Osteoblast (primary cell): Measurements from ENCODE around the gene PAK5. TPM values are rescaled to one million over a fixed set of nuclear protein-coding genes. Genes with fewer than 3 reads are reported as not detected.

Source experiments
- DNase-seq: peaks from one replicate; pipeline ENCODE4 v3.0.0; 2011; ENCODE audit warnings: low spot score, mixed read lengths; ENCODE audit not compliant: insufficient read length; ENCODE audit errors: missing footprints
- H2AFZ ChIP-seq: 2 replicates; pipeline ENCODE4 v1.6.0; 2011; ENCODE audit warnings: mild to moderate bottlenecking, low read length
- H3K27ac ChIP-seq: 2 replicates; pipeline ENCODE4 v1.5.1; 2011; ENCODE audit warnings: mild to moderate bottlenecking, low read depth, low read length, moderate library complexity
- H3K27me3 ChIP-seq: 2 replicates; pipeline ENCODE4 v1.6.0; 2012; ENCODE audit warnings: mild to moderate bottlenecking, control low read depth, inconsistent platforms, low read length, moderate library complexity; ENCODE audit not compliant: insufficient read depth
- H3K36me3 ChIP-seq: 2 replicates; pipeline ENCODE4 v1.5.1; 2011; ENCODE audit warnings: mild to moderate bottlenecking, low read length, control low read depth, moderate library complexity; ENCODE audit not compliant: insufficient read depth
- H3K4me1 ChIP-seq: 2 replicates; pipeline ENCODE4 v1.5.1; 2011; ENCODE audit warnings: mild to moderate bottlenecking, low read length, control low read depth, moderate library complexity; ENCODE audit not compliant: insufficient read depth
- H3K4me2 ChIP-seq: 2 replicates; pipeline ENCODE4 v1.6.0; 2011; ENCODE audit warnings: mild to moderate bottlenecking, low read length; ENCODE audit not compliant: insufficient read depth
- H3K4me3 ChIP-seq: fragments of 200-600 bp; sonication (generic); 3 replicates; pipeline ENCODE4 v1.5.1; 2012; ENCODE audit warnings: mild to moderate bottlenecking, low read length, inconsistent platforms; ENCODE audit not compliant: insufficient read depth
- H3K79me2 ChIP-seq: 2 replicates; pipeline ENCODE4 v1.6.0; 2012; ENCODE audit warnings: mild to moderate bottlenecking, low read length, control low read depth, inconsistent platforms; ENCODE audit not compliant: insufficient read depth
- H3K9me3 ChIP-seq: 2 replicates; pipeline ENCODE4 v1.5.1; 2011; ENCODE audit warnings: low read depth, low read length, control low read depth
- H4K20me1 ChIP-seq: 2 replicates; pipeline ENCODE4 v1.6.0; 2012; ENCODE audit warnings: mild to moderate bottlenecking, low read length, control low read depth; ENCODE audit not compliant: insufficient read depth
- total RNA-seq: library from RNA; depleted of rRNA; stranded (reverse); fragments of >200 nt; gene quantifications from 2 replicates; pipeline ENCODE4 v1.2.3, GENCODE V29; 2012
- TF ChIP-seq, protein P1 (sequence below): IDR thresholded peaks from 2 replicates; pipeline ENCODE4 v1.5.1; 2011; ENCODE audit warnings: mild to moderate bottlenecking, low read depth, low read length, moderate library complexity; ENCODE audit errors: extremely low read depth

Gene PAK5
- total RNA-seq, 1 donor, result not detected

DNA sequence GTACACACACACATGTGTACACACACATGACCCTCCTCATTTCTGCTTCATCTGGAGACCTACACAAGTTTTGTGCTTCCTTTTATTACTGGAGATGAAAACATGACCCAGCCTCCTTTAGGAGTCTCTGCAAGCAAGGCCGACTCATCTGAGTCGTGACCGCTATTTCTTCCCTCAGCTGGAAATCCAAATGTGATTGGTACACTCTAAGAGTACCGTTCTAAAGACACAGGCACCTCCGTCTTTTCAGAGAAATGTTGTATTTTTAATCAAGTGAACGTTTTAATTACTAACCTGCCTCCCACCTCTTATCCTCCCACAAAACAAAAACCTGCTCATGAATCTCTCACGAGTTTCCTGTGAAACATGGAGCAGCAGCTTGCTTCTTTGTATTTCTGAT, 261.5 kb downstream of the PAK5 start:
- TF ChIP-seq, protein P1, sequence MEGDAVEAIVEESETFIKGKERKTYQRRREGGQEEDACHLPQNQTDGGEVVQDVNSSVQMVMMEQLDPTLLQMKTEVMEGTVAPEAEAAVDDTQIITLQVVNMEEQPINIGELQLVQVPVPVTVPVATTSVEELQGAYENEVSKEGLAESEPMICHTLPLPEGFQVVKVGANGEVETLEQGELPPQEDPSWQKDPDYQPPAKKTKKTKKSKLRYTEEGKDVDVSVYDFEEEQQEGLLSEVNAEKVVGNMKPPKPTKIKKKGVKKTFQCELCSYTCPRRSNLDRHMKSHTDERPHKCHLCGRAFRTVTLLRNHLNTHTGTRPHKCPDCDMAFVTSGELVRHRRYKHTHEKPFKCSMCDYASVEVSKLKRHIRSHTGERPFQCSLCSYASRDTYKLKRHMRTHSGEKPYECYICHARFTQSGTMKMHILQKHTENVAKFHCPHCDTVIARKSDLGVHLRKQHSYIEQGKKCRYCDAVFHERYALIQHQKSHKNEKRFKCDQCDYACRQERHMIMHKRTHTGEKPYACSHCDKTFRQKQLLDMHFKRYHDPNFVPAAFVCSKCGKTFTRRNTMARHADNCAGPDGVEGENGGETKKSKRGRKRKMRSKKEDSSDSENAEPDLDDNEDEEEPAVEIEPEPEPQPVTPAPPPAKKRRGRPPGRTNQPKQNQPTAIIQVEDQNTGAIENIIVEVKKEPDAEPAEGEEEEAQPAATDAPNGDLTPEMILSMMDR, result no peak
- H3K79me2 ChIP-seq, result no peaks in the 10 kb centered on the region
- H3K4me2 ChIP-seq, result no peak overlapping the region
- no peak overlapping the region for H2AFZ ChIP-seq
- no peak overlapping the region for H3K4me3 ChIP-seq
- no peaks in the 10 kb centered on the region for H4K20me1 ChIP-seq
- no peaks in the 10 kb centered on the region for H3K9me3 ChIP-seq
- H3K27me3 ChIP-seq, result peaks cover 24% of the 10 kb centered on the region
- DNase-seq, result no peak
- H3K27ac ChIP-seq, result no peak overlapping the region
- no peaks in the 10 kb centered on the region for H3K4me1 ChIP-seq
- no peaks in the 10 kb centered on the region for H3K36me3 ChIP-seq

DNA sequence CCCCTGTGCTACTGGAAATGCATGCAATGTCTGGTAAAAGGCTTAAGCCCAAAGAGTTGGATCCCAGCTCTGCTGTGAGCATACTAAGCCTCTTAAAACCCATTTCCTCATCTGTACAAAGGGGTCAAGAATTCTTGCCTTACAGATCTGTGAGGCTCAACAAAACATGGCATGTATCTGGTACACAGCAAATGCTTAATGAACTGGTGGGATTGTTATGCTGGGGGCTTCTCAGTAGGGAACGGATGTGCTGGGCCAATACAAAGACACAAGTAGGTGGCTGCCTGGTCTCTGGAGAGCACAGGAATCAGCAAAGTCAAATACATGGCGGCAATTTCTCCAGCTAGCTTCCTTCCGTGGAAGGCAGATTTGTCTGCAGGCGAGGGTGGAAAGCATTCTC, 262.2 kb downstream of the PAK5 start:
- H4K20me1 ChIP-seq, result no peaks in the 10 kb centered on the region
- TF ChIP-seq, protein P1, result no peak
- H3K4me3 ChIP-seq, result no peak overlapping the region

DNA sequence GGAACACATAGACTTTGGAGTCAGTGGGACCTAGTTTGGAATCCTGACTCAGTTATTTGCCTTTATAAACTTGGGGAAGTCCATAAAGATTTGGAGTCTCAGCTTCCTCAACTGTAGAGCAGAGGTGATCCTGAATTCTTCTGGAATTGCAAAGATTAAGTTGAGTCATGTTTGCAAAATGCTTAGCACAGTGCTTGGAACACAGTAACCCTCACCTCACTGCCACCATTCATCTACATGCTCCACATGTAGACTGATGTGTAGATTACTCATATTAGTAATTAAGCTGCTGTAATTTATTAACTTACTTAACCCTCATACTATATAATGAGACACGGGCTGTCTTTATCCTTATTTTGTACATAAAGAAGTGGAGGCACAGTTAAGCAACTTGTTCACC, 263.0 kb downstream of the PAK5 start:
- H4K20me1 ChIP-seq, result no peaks in the 10 kb centered on the region
- H3K4me1 ChIP-seq, result no peaks in the 10 kb centered on the region
- no peak for DNase-seq
- no peak overlapping the region for H3K4me3 ChIP-seq
- no peaks in the 10 kb centered on the region for H3K9me3 ChIP-seq
- no peaks in the 10 kb centered on the region for H3K79me2 ChIP-seq
- no peaks in the 10 kb centered on the region for H3K36me3 ChIP-seq
- TF ChIP-seq, protein P1, result no peak
- no peak overlapping the region for H3K4me2 ChIP-seq
- no peak overlapping the region for H3K27ac ChIP-seq
- no peak overlapping the region for H2AFZ ChIP-seq
- peaks cover 26% of the 10 kb centered on the region for H3K27me3 ChIP-seq

More for the DNA sequence above, 262.2 kb downstream of the PAK5 start:
- no peaks in the 10 kb centered on the region for H3K4me1 ChIP-seq
- H3K27ac ChIP-seq, result no peak overlapping the region
- H2AFZ ChIP-seq, result no peak overlapping the region
- H3K9me3 ChIP-seq, result no peaks in the 10 kb centered on the region
- H3K27me3 ChIP-seq, result peaks cover 24% of the 10 kb centered on the region
- H3K4me2 ChIP-seq, result no peak overlapping the region
- no peak for DNase-seq
- no peaks in the 10 kb centered on the region for H3K36me3 ChIP-seq
- H3K79me2 ChIP-seq, result no peaks in the 10 kb centered on the region

DNA sequence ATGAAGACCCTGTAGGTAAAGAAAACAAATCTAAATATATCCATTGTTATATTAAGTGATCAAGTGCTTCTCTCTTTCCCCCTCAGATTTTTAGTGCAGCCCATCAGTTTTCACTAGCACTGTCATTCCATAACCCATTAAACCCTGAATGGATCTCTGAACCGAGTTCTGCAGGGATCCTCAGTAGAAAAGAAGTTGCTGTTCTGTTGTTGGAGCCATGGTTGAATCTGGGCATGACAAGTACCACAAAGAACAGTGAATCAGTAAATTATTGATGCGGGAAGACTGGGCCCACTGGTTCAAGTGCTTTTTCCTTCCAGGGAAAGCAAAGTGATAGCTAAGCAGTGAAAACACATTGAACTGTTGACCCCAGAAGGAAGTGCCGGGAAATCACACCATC, 264.1 kb downstream of the PAK5 start:
- Histone ChIP-seq H3K4me2 (no peak overlapping the region), H3K27ac (no peak overlapping the region), H2AFZ (no peak overlapping the region), H3K36me3 (no peaks in the 10 kb centered on the region), H3K4me3 (no peak overlapping the region), H3K4me1 (no peaks in the 10 kb centered on the region), H4K20me1 (no peaks in the 10 kb centered on the region), H3K79me2 (no peaks in the 10 kb centered on the region), H3K27me3 (peaks cover 29% of the 10 kb centered on the region), H3K9me3 (no peaks in the 10 kb centered on the region)
- TF ChIP-seq, protein P1, result no peak
- no peak for DNase-seq
